MCF 10A (cell line): ENCODE data around the gene DLD. TPM values are rescaled to one million over a fixed set of nuclear protein-coding genes. Genes with fewer than 3 reads are reported as not detected.

Experiments used
- BruUV-seq: library from RNA; stranded (reverse); fragments of 400-500 nt; replicated peaks from 2 replicates; lab custom pipeline; 2021; lab: Mats Ljungman, UMichigan
- CTCF ChIA-PET: fragments of 300-600 bp; sonication (Branson Sonifier 250); formaldehyde crosslinking; extraction: SDS; loops from one replicate; lab custom pipeline; 2021; ENCODE audit warnings: antibody characterized with exemption, inconsistent platforms; lab: Yijun Ruan, JAX
- POLR2A ChIA-PET: fragments of 300-600, 350-650 bp; sonication (Branson Sonifier 250); formaldehyde crosslinking; extraction: SDS; loops from one replicate; lab custom pipeline; 2020; ENCODE audit warnings: antibody characterized with exemption, inconsistent platforms; lab: Yijun Ruan, JAX
- DNase-seq: peaks from one replicate; pipeline ENCODE4 v3.0.0-alpha.2; 2018; ENCODE audit not compliant: unreplicated experiment
- H3K27ac Mint-ChIP-seq: one replicate; pipeline ENCODE4 v1.8.0; 2022; ENCODE audit warnings: mild to moderate bottlenecking, low read depth, mixed read lengths; ENCODE audit not compliant: unreplicated experiment
- H3K27me3 Mint-ChIP-seq: one replicate; pipeline ENCODE4 v1.8.0; 2022; ENCODE audit warnings: mixed read lengths; ENCODE audit not compliant: insufficient read depth, unreplicated experiment
- H3K36me3 Mint-ChIP-seq: one replicate; pipeline ENCODE4 v1.8.0; 2022; ENCODE audit warnings: mild to moderate bottlenecking, moderate library complexity, mixed read lengths; ENCODE audit not compliant: insufficient read depth, unreplicated experiment
- H3K4me1 Mint-ChIP-seq: one replicate; pipeline ENCODE4 v1.8.0; 2022; ENCODE audit warnings: mixed read lengths; ENCODE audit not compliant: insufficient read depth, unreplicated experiment
- H3K4me3 Mint-ChIP-seq: one replicate; pipeline ENCODE4 v1.8.0; 2022; ENCODE audit warnings: mild to moderate bottlenecking, moderate library complexity, mixed read lengths; ENCODE audit not compliant: unreplicated experiment
- H3K9me3 Mint-ChIP-seq: one replicate; pipeline ENCODE4 v1.8.0; 2022; ENCODE audit warnings: mixed read lengths; ENCODE audit not compliant: unreplicated experiment
- CTCF ChIP-seq: fragments of 200-600 bp; IDR thresholded peaks from one replicate; pipeline ENCODE4 v1.8.0; 2022; ENCODE audit warnings: antibody characterized with exemption, mild to moderate bottlenecking; ENCODE audit not compliant: unreplicated experiment
- intact Hi-C: fragments of 100-400 bp; cut with micrococcal nuclease; formaldehyde crosslinking; loops from 2 replicates; pipeline ENCODE4 v1.14.1; 2022
- total RNA-seq: library from RNA; stranded (reverse); gene quantifications from 2 replicates; pipeline ENCODE4 v1.2.3, GENCODE V29; 2022

The DLD gene
- total RNA-seq, 1 experiment from 2014 or later, result 83.0 TPM

DNA sequence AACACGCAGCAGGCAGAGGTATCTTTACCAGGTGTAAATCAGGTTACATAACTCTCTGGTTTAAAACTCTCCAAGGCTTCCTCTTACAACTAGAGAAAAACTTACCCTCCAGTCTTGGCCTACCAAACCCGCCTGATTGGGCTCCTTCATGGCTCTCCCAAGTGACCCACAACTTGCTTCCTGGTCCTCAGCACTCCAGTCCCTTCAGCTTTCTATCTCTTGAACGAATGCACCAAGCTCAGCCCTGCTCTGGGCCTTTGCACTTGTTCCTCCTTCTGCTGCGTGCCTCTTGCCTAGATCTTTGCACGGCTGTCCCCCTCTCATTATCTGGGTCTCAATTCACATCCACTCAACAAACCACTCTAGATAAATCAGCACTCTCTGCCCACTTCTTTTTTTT is 32.7 kb upstream of the DLD start:
- ChIA-PET POLR2A (interaction anchor here (0.7 to 2.0 kb wide), 2 partner anchors 115 to 651 kb away, joined by 4 to 7 read pairs; no protein-coding TSS in a partner anchor), CTCF (interaction anchor here (1.0 to 1.8 kb wide), 4 partner anchors 9 to 115 kb away, joined by 3 to 7 read pairs (median 4); no protein-coding TSS in a partner anchor)
- H3K4me3 Mint-ChIP-seq, result no peak overlapping the region
- no TSS peak for BruUV-seq
- intact Hi-C loops, result no loop called here
- peak overlapping the region; percentile 17 for H3K27ac Mint-ChIP-seq
- DNase-seq, result no peak
- TF ChIP-seq CTCF, result no peak
- H3K9me3 Mint-ChIP-seq, result no peaks in the 10 kb centered on the region
- H3K36me3 Mint-ChIP-seq, result peaks cover 7% of the 10 kb centered on the region
- no peaks in the 10 kb centered on the region for H3K27me3 Mint-ChIP-seq
- peaks cover 56% of the 10 kb centered on the region for H3K4me1 Mint-ChIP-seq

DNA sequence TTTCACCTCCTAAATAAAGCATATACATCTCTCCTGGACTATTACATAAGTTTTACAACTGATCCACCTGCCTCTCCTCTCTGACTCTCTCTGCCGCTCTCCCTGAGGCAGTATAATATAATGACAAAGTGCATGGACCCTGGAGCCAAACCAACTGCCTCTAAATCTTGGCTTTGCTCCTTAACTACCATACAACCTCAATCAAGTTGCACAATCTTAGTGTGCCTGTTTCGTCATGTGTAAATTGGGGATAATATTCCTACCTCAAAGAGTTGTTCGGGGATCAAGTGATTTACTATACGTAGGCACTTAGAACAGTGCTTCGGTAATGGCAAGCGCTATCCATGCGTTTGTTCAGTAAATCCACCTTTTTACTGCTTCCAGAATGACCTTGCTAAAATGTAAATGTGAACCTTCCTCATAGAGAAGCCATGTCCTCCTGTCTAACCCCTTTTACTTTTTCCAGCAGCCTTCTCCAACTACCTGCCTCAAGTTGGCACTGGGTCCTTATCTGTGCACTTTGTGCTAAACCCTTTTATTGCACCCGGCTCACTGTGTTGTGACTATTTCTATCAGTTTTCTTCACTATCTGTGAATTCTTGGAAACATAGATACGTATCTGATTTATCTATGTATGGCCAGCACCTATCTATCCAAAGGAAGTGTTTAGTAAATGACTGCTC is 30.6 kb upstream of the DLD start:
- no peak for TF ChIP-seq CTCF
- Mint-ChIP-seq H3K27ac (no peak overlapping the region), H3K4me1 (peaks cover 42% of the 10 kb centered on the region), H3K4me3 (no peak overlapping the region), H3K36me3 (no peaks in the 10 kb centered on the region), H3K27me3 (no peaks in the 10 kb centered on the region), H3K9me3 (no peaks in the 10 kb centered on the region)
- DNase-seq, result peak; percentile 74
- no TSS peak for BruUV-seq
- intact Hi-C loops, result no loop called here
- ChIA-PET POLR2A (interaction anchor here (0.9 to 1.8 kb wide), 3 partner anchors 15 to 298 kb away, joined by 3 to 7 read pairs (median 3); no protein-coding TSS in a partner anchor), CTCF (interaction anchor here (0.7 to 1.9 kb wide), 2 partner anchors 20 to 181 kb away, joined by 3 to 4 read pairs; no protein-coding TSS in a partner anchor)

GRCh38 chr7:107860981-107861652 is 29.9 kb upstream of the DLD start:
- Mint-ChIP-seq H3K36me3 (no peaks in the 10 kb centered on the region), H3K4me1 (peaks cover 42% of the 10 kb centered on the region), H3K27me3 (no peaks in the 10 kb centered on the region), H3K9me3 (no peaks in the 10 kb centered on the region), H3K27ac (no peak overlapping the region), H3K4me3 (no peak overlapping the region)
- TF ChIP-seq CTCF, result no peak
- BruUV-seq, result no TSS peak
- peak; percentile 50 for DNase-seq
- intact Hi-C loops, result no loop called here
- ChIA-PET POLR2A (interaction anchor here (0.5 to 1.8 kb wide), 4 partner anchors 14 to 297 kb away, joined by 3 to 7 read pairs (median 3); no protein-coding TSS in a partner anchor), CTCF (interaction anchor here (0.7 to 1.9 kb wide), 2 partner anchors 19 to 180 kb away, joined by 3 to 4 read pairs; no protein-coding TSS in a partner anchor)
